HEK293 (cell line): ENCODE measurements around the gene VWA3A.

Source experiments
- CTCF ChIA-PET: fragments of 350-600 bp; formaldehyde crosslinking; extraction: SDS; loops from one replicate; lab custom pipeline; 2021; ENCODE audit warnings: antibody characterized with exemption; lab: Yijun Ruan, JAX
- POLR2A ChIA-PET: fragments of 300-600 bp; formaldehyde crosslinking; extraction: SDS; loops from one replicate; lab custom pipeline; 2020; ENCODE audit warnings: antibody characterized with exemption, inconsistent platforms; lab: Yijun Ruan, JAX
- H3K27ac ChIP-seq: fragments of 200-500 bp; sonication (Bioruptor generic); 2 replicates; pipeline ENCODE4 v1.5.1; 2014; ENCODE audit warnings: low read depth, low read length, control low read depth, inconsistent platforms; ENCODE audit errors: extremely low read depth
- H3K36me3 ChIP-seq, 2 experiments: fragments of 200-500 bp in 1 of 2; sonication (Bioruptor generic) in 1 of 2; 1 replicate in 1 of 2; 2 replicates in 1 of 2; pipeline ENCODE4 v1.5.1; 2014 to 2017; ENCODE audit warnings: inconsistent platforms in 2 of 2, low read length in 2 of 2; ENCODE audit not compliant: control insufficient read depth in 2 of 2, insufficient read depth in 1 of 2
- H3K4me1 ChIP-seq: fragments of 200-500 bp; sonication (Bioruptor generic); 2 replicates; pipeline ENCODE4 v1.5.1; 2014; ENCODE audit warnings: mild to moderate bottlenecking, low read length, inconsistent platforms; ENCODE audit not compliant: control insufficient read depth, insufficient read depth
- H3K4me3 ChIP-seq: 2 replicates; pipeline ENCODE4 v1.5.1; 2011; ENCODE audit warnings: low read depth, mild to moderate bottlenecking, control low read depth, low read length, moderate library complexity
- H3K9me3 ChIP-seq: fragments of 200-500 bp; sonication (Bioruptor generic); 2 replicates; pipeline ENCODE4 v1.5.1; 2014; ENCODE audit warnings: low read depth, low read length, inconsistent platforms; ENCODE audit not compliant: control insufficient read depth, insufficient read depth
- KLF10 ChIP-seq: fragments of 450-650 bp; IDR thresholded peaks from 2 replicates; pipeline ENCODE4 v1.5.1; 2018; ENCODE audit warnings: missing biosample characterization, mild to moderate bottlenecking, missing genetic modification characterization
- PRDM1 ChIP-seq: fragments of 450-650 bp; formaldehyde crosslinking; IDR thresholded peaks from 2 replicates; pipeline ENCODE4; 2016; ENCODE audit warnings: missing biosample characterization, missing genetic modification characterization
- PRDM10 ChIP-seq: fragments of 450-650 bp; formaldehyde crosslinking; IDR thresholded peaks from 2 replicates; pipeline ENCODE4 v1.5.1; 2016; ENCODE audit warnings: missing biosample characterization, missing genetic modification characterization
- RBAK ChIP-seq: fragments of 450-650 bp; formaldehyde crosslinking; IDR thresholded peaks from 2 replicates; pipeline ENCODE4 v1.5.1; 2016; ENCODE audit warnings: missing biosample characterization, missing genetic modification characterization
- SETDB1 ChIP-seq: IDR thresholded peaks from one replicate; pipeline ENCODE4 v1.6.1; 2017; ENCODE audit warnings: mild to moderate bottlenecking, low read length, moderate library complexity, mixed read lengths; ENCODE audit not compliant: insufficient read length
- TCF7L2 ChIP-seq: IDR thresholded peaks from 2 replicates; pipeline ENCODE4 v1.6.1; 2011; ENCODE audit warnings: low read depth, mild to moderate bottlenecking, inconsistent platforms, low read length, moderate library complexity, borderline replicate concordance
- YY1 ChIP-seq: fragments of 450-650 bp; formaldehyde crosslinking; IDR thresholded peaks from 2 replicates; pipeline ENCODE4 v1.5.1; 2018; ENCODE audit warnings: missing biosample characterization, missing genetic modification characterization
- ZBTB17 ChIP-seq: fragments of 450-650 bp; formaldehyde crosslinking; IDR thresholded peaks from 2 replicates; pipeline ENCODE4 v1.5.1; 2016; ENCODE audit warnings: missing biosample characterization, missing genetic modification characterization
- ZBTB6 ChIP-seq: fragments of 450-650 bp; formaldehyde crosslinking; IDR thresholded peaks from 2 replicates; pipeline ENCODE4 v1.5.1; 2017; ENCODE audit warnings: missing biosample characterization, missing genetic modification characterization
- ZFP3 ChIP-seq: fragments of 450-650 bp; formaldehyde crosslinking; IDR thresholded peaks from 2 replicates; pipeline ENCODE4 v1.5.1; 2016; ENCODE audit warnings: low read depth, missing biosample characterization, missing genetic modification characterization
- ZFP69B ChIP-seq: fragments of 450-650 bp; formaldehyde crosslinking; IDR thresholded peaks from 2 replicates; pipeline ENCODE4 v1.5.1; 2016; ENCODE audit warnings: missing biosample characterization, missing genetic modification characterization
- ZNF10 ChIP-seq: fragments of 450-650 bp; formaldehyde crosslinking; IDR thresholded peaks from 2 replicates; pipeline ENCODE4 v1.5.1; 2017; ENCODE audit warnings: missing biosample characterization, missing genetic modification characterization
- ZNF114 ChIP-seq: fragments of 450-650 bp; formaldehyde crosslinking; IDR thresholded peaks from 2 replicates; pipeline ENCODE4 v1.5.0; 2017; ENCODE audit warnings: missing biosample characterization, missing genetic modification characterization
- ZNF2 ChIP-seq: fragments of 450-650 bp; formaldehyde crosslinking; IDR thresholded peaks from 2 replicates; pipeline ENCODE4 v1.5.1; 2016; ENCODE audit warnings: missing biosample characterization, missing genetic modification characterization
- ZNF239 ChIP-seq: fragments of 450-650 bp; formaldehyde crosslinking; IDR thresholded peaks from 2 replicates; pipeline ENCODE4 v1.5.1; 2016; ENCODE audit warnings: missing biosample characterization, missing genetic modification characterization
- ZNF311 ChIP-seq: fragments of 450-650 bp; formaldehyde crosslinking; IDR thresholded peaks from 2 replicates; pipeline ENCODE4 v1.5.1; 2017; ENCODE audit warnings: missing biosample characterization, missing genetic modification characterization, borderline replicate concordance
- ZNF335 ChIP-seq: fragments of 450-650 bp; formaldehyde crosslinking; conservative IDR thresholded peaks from 2 replicates; pipeline ENCODE4 v1.5.1; 2016; ENCODE audit warnings: missing biosample characterization, missing genetic modification characterization
- ZNF366 ChIP-seq: fragments of 450-650 bp; formaldehyde crosslinking; conservative IDR thresholded peaks from 2 replicates; pipeline ENCODE4 v1.5.1; 2016; ENCODE audit warnings: missing biosample characterization, missing genetic modification characterization
- ZNF513 ChIP-seq: fragments of 450-650 bp; IDR thresholded peaks from 2 replicates; pipeline ENCODE4 v1.5.1; 2018; ENCODE audit warnings: missing biosample characterization, missing genetic modification characterization
- ZNF521 ChIP-seq: fragments of 450-650 bp; formaldehyde crosslinking; IDR thresholded peaks from 2 replicates; pipeline ENCODE4 v1.5.1; 2017; ENCODE audit warnings: missing biosample characterization, mild to moderate bottlenecking, missing genetic modification characterization
- ZNF596 ChIP-seq: fragments of 450-650 bp; IDR thresholded peaks from 2 replicates; pipeline ENCODE4 v1.5.0; 2018; ENCODE audit warnings: missing biosample characterization, mild to moderate bottlenecking, missing genetic modification characterization, moderate library complexity
- ZNF776 ChIP-seq: fragments of 450-650 bp; formaldehyde crosslinking; IDR thresholded peaks from 2 replicates; pipeline ENCODE4 v1.5.0; 2017; ENCODE audit warnings: missing biosample characterization, missing genetic modification characterization, borderline replicate concordance

The VWA3A gene

GRCh38 chr16:22116095-22116700 is 23.9 kb downstream of the VWA3A start:
- TF ChIP-seq PRDM1 (tag by site-specific recombination) (peak; percentile 97), ZNF366 (tag by site-specific recombination) (peak; percentile 98), ZBTB17 (tag by site-specific recombination) (no peak), ZNF776 (tag by site-specific recombination) (peak; percentile 61; the same call in 1 of the 2 replicates), SETDB1 (no peak), TCF7L2 (no peak), KLF10 (tag by site-specific recombination) (no peak), ZNF2 (tag by site-specific recombination) (no peak), RBAK (tag by site-specific recombination) (no peak), ZNF596 (0 out of 2 replicates have a peak, but pooled peaks have one; percentile 13), ZNF114 (0 out of 2 replicates have a peak, but pooled peaks have one; percentile 72)
- ChIA-PET CTCF (interaction anchor here (1.0 to 1.5 kb wide), 2 partner anchors 17 to 38 kb away, joined by 4 to 5 read pairs; no protein-coding TSS in a partner anchor), POLR2A (no interaction called here)
- Histone ChIP-seq H3K27ac (no peak overlapping the region), H3K4me1 (no peaks in the 10 kb centered on the region), H3K4me3 (no peak overlapping the region), H3K36me3 (no peaks in the 10 kb centered on the region), H3K9me3 (no peaks in the 10 kb centered on the region)

GRCh38 chr16:22117609-22118008 is 25.3 kb downstream of the VWA3A start:
- POLR2A ChIA-PET, result no interaction called here
- H3K9me3 ChIP-seq, result no peaks in the 10 kb centered on the region
- H3K4me3 ChIP-seq, result no peak overlapping the region
- CTCF ChIA-PET, result interaction anchor here (1.0 to 1.5 kb wide), 2 partner anchors 18 to 40 kb away, joined by 4 to 5 read pairs; no protein-coding TSS in a partner anchor
- H3K27ac ChIP-seq, result no peak overlapping the region
- no peaks in the 10 kb centered on the region for H3K4me1 ChIP-seq
- H3K36me3 ChIP-seq, result no peaks in the 10 kb centered on the region
- no peak for TF ChIP-seq ZBTB6 (tag by site-specific recombination)
- TF ChIP-seq ZNF335 (tag by site-specific recombination), result no peak
- TF ChIP-seq ZNF513 (tag by site-specific recombination), result no peak
- TF ChIP-seq ZNF10 (tag by site-specific recombination), result no peak
- no peak for TF ChIP-seq TCF7L2
- TF ChIP-seq ZNF311, result no peak
- TF ChIP-seq ZFP69B, result no peak
- no peak for TF ChIP-seq ZFP3 (tag by site-specific recombination)
- no peak for TF ChIP-seq ZNF521
- TF ChIP-seq ZNF239 (tag by site-specific recombination), result no peak
- TF ChIP-seq PRDM10 (tag by site-specific recombination), result no peak
- TF ChIP-seq YY1 (tag by site-specific recombination), result no peak
